HepG2 (cell line): ENCODE measurements around the gene SNRPD1. TPM values are rescaled to one million over a fixed set of nuclear protein-coding genes. Genes with fewer than 3 reads are reported as not detected.

Experiments used
- BCL3 ChIP-seq: sonication (generic); formaldehyde crosslinking; IDR thresholded peaks from 2 replicates; pipeline ENCODE4 v1.5.1; 2020; ENCODE audit warnings: mild to moderate bottlenecking, missing genetic modification reagents, moderate library complexity
- BRCA1 ChIP-seq: sonication (generic); formaldehyde crosslinking; IDR thresholded peaks from 2 replicates; pipeline ENCODE4 v1.4.0; 2020; ENCODE audit warnings: missing genetic modification reagents
- ETV6 ChIP-seq: sonication (generic); formaldehyde crosslinking; conservative IDR thresholded peaks from 2 replicates; pipeline ENCODE4 v1.4.0; 2020; ENCODE audit warnings: missing genetic modification reagents
- FOXP1 ChIP-seq, 2 experiments: fragments of 450-650 bp in 1 of 2; IDR thresholded peaks; 2 replicates each; pipeline ENCODE4 v1.6.1; 2017 to 2018; ENCODE audit warnings: antibody characterized with exemption in 1 of 2
- PHF5A ChIP-seq: IDR thresholded peaks from one replicate; pipeline ENCODE4 v1.6.1; 2018; ENCODE audit warnings: low read depth, missing genetic modification reagents; ENCODE audit not compliant: unreplicated experiment
- RAD21 ChIP-seq: fragments of 450-650 bp; formaldehyde crosslinking; IDR thresholded peaks from 2 replicates; pipeline ENCODE4 v1.5.0; 2020; ENCODE audit warnings: mild to moderate bottlenecking
- REXO4 ChIP-seq: sonication (generic); formaldehyde crosslinking; IDR thresholded peaks from 2 replicates; pipeline ENCODE4 v1.8.0; 2022; ENCODE audit warnings: missing genetic modification reagents, mild to moderate bottlenecking, borderline replicate concordance
- TOE1 ChIP-seq: sonication (generic); formaldehyde crosslinking; IDR thresholded peaks from 2 replicates; pipeline ENCODE4 v1.4.0; 2020; ENCODE audit warnings: mild to moderate bottlenecking, missing genetic modification reagents
- ZFYVE20 ChIP-seq: sonication (generic); formaldehyde crosslinking; IDR thresholded peaks from 2 replicates; pipeline ENCODE4 v1.8.0; 2023; ENCODE audit warnings: low read depth, mild to moderate bottlenecking, moderate library complexity, missing genetic modification reagents, borderline replicate concordance
- ZNF232 ChIP-seq: sonication (generic); formaldehyde crosslinking; IDR thresholded peaks from 2 replicates; pipeline ENCODE4 v1.4.0; 2020; ENCODE audit warnings: missing genetic modification reagents, borderline replicate concordance
- ZNF274 ChIP-seq: sonication (generic); formaldehyde crosslinking; IDR thresholded peaks from 2 replicates; pipeline ENCODE4 v1.5.1; 2020; ENCODE audit warnings: mild to moderate bottlenecking, missing genetic modification reagents
- ZNF7 ChIP-seq: IDR thresholded peaks from 2 replicates; pipeline ENCODE4 v1.6.1; 2016; ENCODE audit warnings: missing biosample characterization, missing genetic modification reagents
- ZNF761 ChIP-seq: sonication (generic); formaldehyde crosslinking; conservative IDR thresholded peaks from 2 replicates; pipeline ENCODE4 v1.4.0; 2020; ENCODE audit warnings: mild to moderate bottlenecking, missing genetic modification reagents
- polyA plus RNA-seq, 8 experiments: library from polyadenylated mRNA; depleted of rRNA in 3 of 8; stranded (reverse) in 7 of 8; unstranded in 1 of 8; fragments of >200 nt; fragmentation: Illumina TruSeq in 4 of 8; extraction: Trizol in 4 of 8; gene quantifications; 2 replicates each; pipeline versions ENCODE4 v1.2.1 to v1.2.3, GENCODE V29; 2011 to 2016; ENCODE audit warnings: low read depth in 4 of 8, missing spikeins in 1 of 8, mixed read lengths in 1 of 8; ENCODE audit not compliant: insufficient read depth in 1 of 8
- total RNA-seq, 5 experiments: library from RNA; depleted of rRNA; stranded (reverse); fragments of >200 nt; fragmentation: Illumina TruSeq; extraction: Trizol; gene quantifications; 2 replicates each; pipeline ENCODE4 v1.2.3, GENCODE V29; 2016; ENCODE audit warnings: low read depth in 1 of 5
- TF ChIP-seq, protein P1 (sequence below): sonication (generic); formaldehyde crosslinking; IDR thresholded peaks from 2 replicates; pipeline ENCODE4 v1.4.0; 2020; ENCODE audit warnings: missing genetic modification reagents
- TF ChIP-seq, protein P2 (sequence below): sonication (generic); formaldehyde crosslinking; IDR thresholded peaks from 2 replicates; pipeline ENCODE4 v1.4.0; 2020; ENCODE audit warnings: missing genetic modification reagents, borderline replicate concordance

The SNRPD1 gene
- total and polyA plus RNA-seq, 2 of the 13 experiments (the other 11 are each of a cell fraction or from before 2014, with no cell fraction given) = 22.7 to 275 TPM

DNA sequence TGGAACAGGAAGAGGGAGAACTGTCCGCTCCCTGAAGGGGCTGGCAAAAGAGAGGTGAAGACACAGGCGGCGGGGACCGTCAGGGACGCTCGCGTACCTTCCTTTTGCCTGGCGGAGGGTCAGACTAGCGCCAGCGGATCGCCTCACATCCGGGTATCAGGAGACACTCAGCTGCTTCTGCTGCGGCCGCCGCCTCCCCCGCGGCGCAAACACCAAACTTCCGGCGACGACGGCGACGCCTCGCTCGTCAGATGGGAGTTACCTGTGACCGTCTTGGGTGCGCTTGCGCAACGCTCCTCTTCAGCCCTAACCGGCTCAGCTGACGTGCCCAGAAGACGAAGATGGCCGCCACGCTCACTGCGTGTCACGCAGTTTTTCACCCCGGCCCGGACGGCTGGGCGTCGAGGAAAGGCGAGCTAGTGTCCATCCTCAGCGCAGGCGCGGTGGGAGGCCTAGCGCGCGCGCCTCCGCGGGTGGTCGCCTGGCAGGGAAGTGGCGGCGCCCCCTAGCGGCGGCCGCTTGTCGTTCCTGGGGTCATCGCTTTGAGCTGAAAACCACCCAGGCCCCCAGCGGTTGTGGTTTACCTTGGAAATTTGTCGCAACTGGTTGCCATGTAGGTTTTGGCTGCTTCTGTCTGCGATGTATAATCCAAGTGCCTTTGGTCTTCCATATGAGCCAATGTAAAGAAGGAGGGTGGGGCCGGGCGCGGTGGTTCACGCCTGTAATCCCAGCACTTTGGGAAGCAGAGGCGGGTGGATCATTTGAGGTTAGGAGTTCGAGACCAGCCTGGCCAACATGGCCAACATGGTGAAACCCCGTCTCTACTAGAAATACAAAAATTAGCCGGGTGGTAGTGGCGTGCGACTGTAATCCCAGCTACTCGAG, 11.3 kb upstream of the SNRPD1 start, which contains the start of gene ESCO1 (continued):
- TF ChIP-seq, protein P1, sequence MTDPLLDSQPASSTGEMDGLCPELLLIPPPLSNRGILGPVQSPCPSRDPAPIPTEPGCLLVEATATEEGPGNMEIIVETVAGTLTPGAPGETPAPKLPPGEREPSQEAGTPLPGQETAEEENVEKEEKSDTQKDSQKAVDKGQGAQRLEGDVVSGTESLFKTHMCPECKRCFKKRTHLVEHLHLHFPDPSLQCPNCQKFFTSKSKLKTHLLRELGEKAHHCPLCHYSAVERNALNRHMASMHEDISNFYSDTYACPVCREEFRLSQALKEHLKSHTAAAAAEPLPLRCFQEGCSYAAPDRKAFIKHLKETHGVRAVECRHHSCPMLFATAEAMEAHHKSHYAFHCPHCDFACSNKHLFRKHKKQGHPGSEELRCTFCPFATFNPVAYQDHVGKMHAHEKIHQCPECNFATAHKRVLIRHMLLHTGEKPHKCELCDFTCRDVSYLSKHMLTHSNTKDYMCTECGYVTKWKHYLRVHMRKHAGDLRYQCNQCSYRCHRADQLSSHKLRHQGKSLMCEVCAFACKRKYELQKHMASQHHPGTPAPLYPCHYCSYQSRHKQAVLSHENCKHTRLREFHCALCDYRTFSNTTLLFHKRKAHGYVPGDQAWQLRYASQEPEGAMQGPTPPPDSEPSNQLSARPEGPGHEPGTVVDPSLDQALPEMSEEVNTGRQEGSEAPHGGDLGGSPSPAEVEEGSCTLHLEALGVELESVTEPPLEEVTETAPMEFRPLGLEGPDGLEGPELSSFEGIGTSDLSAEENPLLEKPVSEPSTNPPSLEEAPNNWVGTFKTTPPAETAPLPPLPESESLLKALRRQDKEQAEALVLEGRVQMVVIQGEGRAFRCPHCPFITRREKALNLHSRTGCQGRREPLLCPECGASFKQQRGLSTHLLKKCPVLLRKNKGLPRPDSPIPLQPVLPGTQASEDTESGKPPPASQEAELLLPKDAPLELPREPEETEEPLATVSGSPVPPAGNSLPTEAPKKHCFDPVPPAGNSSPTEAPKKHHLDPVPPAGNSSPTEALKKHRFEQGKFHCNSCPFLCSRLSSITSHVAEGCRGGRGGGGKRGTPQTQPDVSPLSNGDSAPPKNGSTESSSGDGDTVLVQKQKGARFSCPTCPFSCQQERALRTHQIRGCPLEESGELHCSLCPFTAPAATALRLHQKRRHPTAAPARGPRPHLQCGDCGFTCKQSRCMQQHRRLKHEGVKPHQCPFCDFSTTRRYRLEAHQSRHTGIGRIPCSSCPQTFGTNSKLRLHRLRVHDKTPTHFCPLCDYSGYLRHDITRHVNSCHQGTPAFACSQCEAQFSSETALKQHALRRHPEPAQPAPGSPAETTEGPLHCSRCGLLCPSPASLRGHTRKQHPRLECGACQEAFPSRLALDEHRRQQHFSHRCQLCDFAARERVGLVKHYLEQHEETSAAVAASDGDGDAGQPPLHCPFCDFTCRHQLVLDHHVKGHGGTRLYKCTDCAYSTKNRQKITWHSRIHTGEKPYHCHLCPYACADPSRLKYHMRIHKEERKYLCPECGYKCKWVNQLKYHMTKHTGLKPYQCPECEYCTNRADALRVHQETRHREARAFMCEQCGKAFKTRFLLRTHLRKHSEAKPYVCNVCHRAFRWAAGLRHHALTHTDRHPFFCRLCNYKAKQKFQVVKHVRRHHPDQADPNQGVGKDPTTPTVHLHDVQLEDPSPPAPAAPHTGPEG (CRISPR knock-in tag) = peak; percentile 52; the same call in 1 of the 2 replicates
- TF ChIP-seq REXO4 (peak; percentile 71; the same call in 1 of the 2 replicates), PHF5A (peak; percentile 74), BRCA1 (peak; percentile 86; the same call in 1 of the 2 replicates), ZNF232 (CRISPR knock-in tag) (peak; percentile 85; the same call in 1 of the 2 replicates), TOE1 (CRISPR knock-in tag) (no peak; the same call in 1 of the 2 replicates), ZNF274 (no peak), ZNF7 (CRISPR knock-in tag) (0 out of 2 replicates have a peak, but pooled peaks have one; percentile 16), RAD21 (peak; percentile 79), ZNF761 (CRISPR knock-in tag) (peak; percentile 76), FOXP1 (IDR thresholded peaks at IDR 0.05) (no peak), FOXP1 (CRISPR knock-in tag; IDR thresholded peaks at IDR 0.05) (peak; percentile 23; the same call in 1 of the 2 replicates), BCL3 (CRISPR knock-in tag) (peak; percentile 19; the same call in 1 of the 2 replicates), ZFYVE20 (CRISPR knock-in tag) (0 out of 2 replicates have a peak, but pooled peaks have one; percentile 11), ETV6 (peak; percentile 44; the same call in 1 of the 2 replicates)
- TF ChIP-seq, protein P2, sequence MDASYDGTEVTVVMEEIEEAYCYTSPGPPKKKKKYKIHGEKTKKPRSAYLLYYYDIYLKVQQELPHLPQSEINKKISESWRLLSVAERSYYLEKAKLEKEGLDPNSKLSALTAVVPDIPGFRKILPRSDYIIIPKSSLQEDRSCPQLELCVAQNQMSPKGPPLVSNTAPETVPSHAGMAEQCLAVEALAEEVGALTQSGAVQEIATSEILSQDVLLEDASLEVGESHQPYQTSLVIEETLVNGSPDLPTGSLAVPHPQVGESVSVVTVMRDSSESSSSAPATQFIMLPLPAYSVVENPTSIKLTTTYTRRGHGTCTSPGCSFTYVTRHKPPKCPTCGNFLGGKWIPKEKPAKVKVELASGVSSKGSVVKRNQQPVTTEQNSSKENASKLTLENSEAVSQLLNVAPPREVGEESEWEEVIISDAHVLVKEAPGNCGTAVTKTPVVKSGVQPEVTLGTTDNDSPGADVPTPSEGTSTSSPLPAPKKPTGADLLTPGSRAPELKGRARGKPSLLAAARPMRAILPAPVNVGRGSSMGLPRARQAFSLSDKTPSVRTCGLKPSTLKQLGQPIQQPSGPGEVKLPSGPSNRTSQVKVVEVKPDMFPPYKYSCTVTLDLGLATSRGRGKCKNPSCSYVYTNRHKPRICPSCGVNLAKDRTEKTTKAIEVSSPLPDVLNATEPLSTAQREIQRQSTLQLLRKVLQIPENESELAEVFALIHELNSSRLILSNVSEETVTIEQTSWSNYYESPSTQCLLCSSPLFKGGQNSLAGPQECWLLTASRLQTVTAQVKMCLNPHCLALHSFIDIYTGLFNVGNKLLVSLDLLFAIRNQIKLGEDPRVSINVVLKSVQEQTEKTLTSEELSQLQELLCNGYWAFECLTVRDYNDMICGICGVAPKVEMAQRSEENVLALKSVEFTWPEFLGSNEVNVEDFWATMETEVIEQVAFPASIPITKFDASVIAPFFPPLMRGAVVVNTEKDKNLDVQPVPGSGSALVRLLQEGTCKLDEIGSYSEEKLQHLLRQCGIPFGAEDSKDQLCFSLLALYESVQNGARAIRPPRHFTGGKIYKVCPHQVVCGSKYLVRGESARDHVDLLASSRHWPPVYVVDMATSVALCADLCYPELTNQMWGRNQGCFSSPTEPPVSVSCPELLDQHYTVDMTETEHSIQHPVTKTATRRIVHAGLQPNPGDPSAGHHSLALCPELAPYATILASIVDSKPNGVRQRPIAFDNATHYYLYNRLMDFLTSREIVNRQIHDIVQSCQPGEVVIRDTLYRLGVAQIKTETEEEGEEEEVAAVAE (CRISPR knock-in tag) = no peak; the same call in 1 of the 2 replicates
